Measurements from ENCODE around the gene MALL.
"Not testable (repeated sequence)": the region's sequence is repeated elsewhere in the genome, so short reads cannot be mapped to it uniquely, and the experiment has no call there.

MALL gene

GRCh38 chr2:110121052-110121334, 5.4 kb upstream of the MALL start:
- in situ Hi-C loops (cut with HindIII; ENCODE audit: low sequenced_read_pairs) = no loop called here

- in situ Hi-C loops (cut with HindIII; ENCODE audit: low sequenced_read_pairs) = no loop called here
Measured at GRCh38 chr2:110120171-110121051, 4.8 kb upstream of the MALL start.

GRCh38 chr2:110116033-110116710, 550 bp upstream of the MALL start:
- in situ Hi-C loops (cut with HindIII; ENCODE audit: low sequenced_read_pairs) = no loop called here

GRCh38 chr2:110114831-110115255, 779 bp downstream of the MALL start:
- in situ Hi-C loops (cut with HindIII; ENCODE audit: low sequenced_read_pairs) = no loop called here

- in situ Hi-C loops (cut with HindIII; ENCODE audit: low sequenced_read_pairs) = no loop called here
Measured at GRCh38 chr2:110113961-110114591, 1.5 kb downstream of the MALL start.

- in situ Hi-C loops (cut with HindIII; ENCODE audit: low sequenced_read_pairs) = not testable (repeated sequence)
Measured at GRCh38 chr2:110108291-110108690, 7.3 kb downstream of the MALL start.

GRCh38 chr2:110107092-110108079, 8.2 kb downstream of the MALL start:
- in situ Hi-C loops (cut with HindIII; ENCODE audit: low sequenced_read_pairs) = no loop called here

GRCh38 chr2:110106642-110107041, 9.0 kb downstream of the MALL start:
- in situ Hi-C loops (cut with HindIII; ENCODE audit: low sequenced_read_pairs) = no loop called here

GRCh38 chr2:110105608-110106467, 9.8 kb downstream of the MALL start:
- in situ Hi-C loops (cut with HindIII; ENCODE audit: low sequenced_read_pairs) = no loop called here

- in situ Hi-C loops (cut with HindIII; ENCODE audit: low sequenced_read_pairs) = no loop called here
Measured at GRCh38 chr2:110105183-110105582, 10.4 kb downstream of the MALL start.

GRCh38 chr2:110104025-110104771, 11.4 kb downstream of the MALL start:
- in situ Hi-C loops (cut with HindIII; ENCODE audit: low sequenced_read_pairs) = no loop called here

GRCh38 chr2:110103061-110103961, 12.3 kb downstream of the MALL start:
- in situ Hi-C loops (cut with HindIII; ENCODE audit: low sequenced_read_pairs) = no loop called here

- in situ Hi-C loops (cut with HindIII; ENCODE audit: low sequenced_read_pairs) = no loop called here
Measured at GRCh38 chr2:110101901-110102803, 13.5 kb downstream of the MALL start.

GRCh38 chr2:110101280-110101844, 14.3 kb downstream of the MALL start:
- in situ Hi-C loops (cut with HindIII; ENCODE audit: low sequenced_read_pairs) = no loop called here

GRCh38 chr2:110100880-110101279, 14.7 kb downstream of the MALL start:
- in situ Hi-C loops (cut with HindIII; ENCODE audit: low sequenced_read_pairs) = not testable (repeated sequence)

- in situ Hi-C loops (cut with HindIII; ENCODE audit: low sequenced_read_pairs) = no loop called here
Measured at GRCh38 chr2:110100480-110100879, 15.1 kb downstream of the MALL start.
